Ecto neural progenitor cell (in vitro differentiated cells): ENCODE data around the gene EEF2K.
A peak's percentile ranks its signal among the peaks of the same experiment; 100 is the strongest.
"Not testable (repeated sequence)": the region's sequence is repeated elsewhere in the genome, so short reads cannot be mapped to it uniquely, and the experiment has no call there.

Experiments
- DNase-seq: peaks from one replicate; pipeline ENCODE4 v3.0.0-alpha.2; 2018; ENCODE audit warnings: low spot score

The EEF2K gene

DNA sequence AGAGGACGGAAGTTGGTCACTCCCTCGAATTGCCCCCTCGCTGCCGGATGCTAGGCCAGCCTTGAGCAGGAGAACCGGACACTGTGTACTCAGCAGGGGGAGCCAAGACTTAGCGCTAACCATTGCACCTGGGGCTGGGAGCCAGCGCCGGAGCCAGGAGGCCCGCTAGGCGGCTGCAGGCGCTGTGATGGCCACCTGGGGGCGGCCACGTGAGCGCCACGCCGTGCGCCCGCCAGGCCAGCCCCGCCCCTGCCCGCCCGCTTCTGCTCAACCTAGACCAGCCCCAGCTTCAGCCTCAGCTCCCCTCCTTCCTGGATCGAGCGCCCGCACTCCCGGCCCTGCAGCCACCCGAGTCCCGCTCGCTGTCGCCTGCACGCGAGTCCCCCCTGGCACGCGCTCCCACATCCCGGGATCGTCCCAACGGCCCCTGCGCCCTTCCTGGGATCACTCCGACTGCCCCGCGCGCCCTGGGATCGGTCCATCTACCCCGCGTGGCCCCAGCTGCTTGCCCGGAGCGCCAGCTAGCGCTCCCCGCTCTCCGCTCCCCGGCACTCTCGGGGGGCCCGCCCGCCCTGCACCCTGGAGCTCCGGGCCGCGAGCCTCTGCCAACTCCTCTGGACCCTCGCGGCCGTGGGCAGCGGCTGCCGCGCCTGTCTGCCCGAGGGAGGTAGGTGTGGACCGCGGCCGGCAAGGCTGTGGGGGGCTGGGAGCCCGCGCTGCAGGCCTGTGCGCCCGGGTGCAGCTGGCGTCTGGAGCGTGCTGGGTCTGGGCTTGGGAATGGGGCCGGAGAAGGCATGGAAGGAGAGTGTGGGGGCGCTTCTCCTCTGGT lies at the start of gene EEF2K:
Gene EEF2K, plus strand, starts transcription at position 266 of the 829 bp plus-strand sequence. CDS start 19,452 bp downstream, outside the sequence.
- DNase-seq: peak; percentile 93

DNA sequence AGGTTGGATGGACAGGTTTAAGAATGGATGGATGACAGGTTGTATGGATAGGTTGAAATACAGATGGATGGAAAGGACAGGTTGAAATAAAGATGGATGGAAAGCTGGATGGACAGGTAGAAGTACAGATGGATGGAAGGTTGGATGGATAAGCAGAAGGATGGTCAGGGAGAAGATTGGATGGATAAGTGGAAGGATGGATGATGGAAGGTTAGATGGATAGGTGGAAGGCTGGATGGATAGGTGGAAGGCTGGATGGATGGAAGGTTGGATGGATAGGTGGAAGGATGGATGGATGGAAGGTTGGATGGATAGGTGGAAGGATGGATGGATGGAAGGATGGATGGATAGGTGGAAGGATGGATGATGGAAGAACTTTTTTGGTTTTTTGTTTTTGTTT lies 44.7 kb upstream of the EEF2K start:
- DNase-seq: no peak

DNA sequence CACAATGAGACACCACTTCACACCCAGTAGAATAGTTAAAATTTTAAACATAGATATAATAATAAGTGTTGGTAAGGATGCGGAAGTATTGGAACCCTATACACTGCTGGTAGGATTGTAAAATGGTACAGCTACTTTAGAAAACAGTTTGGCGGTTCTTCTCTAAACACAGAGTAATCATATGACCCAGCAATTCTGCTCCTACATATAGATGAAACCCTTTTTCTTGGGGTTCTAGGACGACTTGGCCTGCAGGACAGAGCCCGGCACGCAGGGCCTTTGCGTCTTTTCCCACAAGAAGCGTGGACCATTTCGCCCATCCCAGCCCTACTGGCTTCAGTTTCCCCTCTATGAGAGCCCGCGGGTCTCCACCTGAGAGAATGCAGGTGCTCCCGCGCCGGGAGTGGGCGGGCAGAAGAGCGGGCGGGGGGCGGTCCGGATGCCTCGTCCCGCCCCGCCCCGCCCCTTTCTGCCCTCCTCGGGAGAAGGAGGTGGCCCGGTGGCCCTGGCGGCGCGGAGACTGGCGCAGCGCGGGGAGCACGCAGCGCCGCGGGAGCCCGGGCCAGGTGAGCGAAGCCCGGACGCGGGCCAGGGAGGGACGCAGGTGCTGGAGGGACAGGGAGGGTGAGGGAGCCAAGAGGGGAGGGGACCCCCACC lies 44.0 kb upstream of the EEF2K start, which contains the start of gene SDR42E2:
Gene SDR42E2, plus strand, starts transcription at position 508 of the 657 bp plus-strand sequence. CDS start 3,077 bp downstream, outside the sequence.
- DNase-seq: peak; percentile 60

DNA sequence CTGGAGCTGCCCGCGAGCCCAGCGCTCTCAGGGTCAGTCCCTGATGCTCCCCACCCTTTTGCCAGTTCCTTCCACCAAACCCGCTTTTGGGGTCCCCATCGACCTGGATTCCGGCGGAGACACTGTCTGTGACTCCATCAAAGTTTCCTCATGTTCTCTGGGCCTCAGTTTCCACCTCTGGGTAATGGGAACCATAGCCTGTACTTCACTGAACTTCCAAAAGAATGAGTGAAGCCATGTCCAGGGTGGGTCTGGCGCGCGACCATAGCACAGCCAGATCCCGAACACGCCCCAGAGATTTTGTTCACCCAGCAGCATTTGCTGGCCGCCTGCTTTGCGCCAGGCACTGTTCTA lies 43.4 kb upstream of the EEF2K start:
- DNase-seq: no peak

DNA sequence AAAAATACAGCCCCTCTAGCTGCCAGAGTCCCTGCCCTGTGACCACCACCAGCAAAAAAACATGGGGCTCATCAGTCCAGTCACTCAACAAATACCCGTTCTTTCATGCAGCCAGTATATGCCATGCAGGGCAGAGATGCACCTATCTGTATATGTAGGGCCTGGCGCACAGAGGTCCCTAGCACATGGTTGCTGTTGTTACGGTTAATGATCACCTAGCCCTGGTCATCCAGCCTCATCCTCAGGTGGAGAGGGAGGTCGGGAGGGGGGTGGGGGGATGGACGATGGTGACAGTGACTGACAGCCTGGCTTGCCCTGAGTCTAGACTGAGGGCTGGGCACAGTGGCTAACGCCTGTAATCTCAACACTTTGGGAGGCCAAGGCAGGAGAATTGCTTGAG lies 42.3 kb upstream of the EEF2K start:
- no peak for DNase-seq

DNA sequence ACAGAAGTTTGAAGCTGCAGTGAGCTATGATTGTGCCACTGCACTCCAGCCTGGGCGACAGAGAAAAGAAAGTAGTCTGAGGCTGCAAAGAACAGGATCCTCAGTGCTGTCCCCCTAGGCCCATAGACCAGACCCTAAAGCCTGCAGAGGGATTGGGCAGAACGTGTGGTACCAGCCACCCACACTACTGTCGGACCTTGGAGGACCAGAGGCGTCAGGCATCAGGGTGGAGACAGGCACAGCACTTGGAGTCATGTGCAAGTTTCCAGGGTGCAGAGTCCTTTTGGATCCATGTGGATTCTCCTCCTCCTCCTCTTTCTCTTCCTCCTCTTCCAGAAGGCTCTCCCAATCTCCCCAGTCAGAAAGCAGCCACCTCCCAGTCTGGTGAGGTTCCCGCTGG lies 41.6 kb upstream of the EEF2K start:
- DNase-seq: no peak

DNA sequence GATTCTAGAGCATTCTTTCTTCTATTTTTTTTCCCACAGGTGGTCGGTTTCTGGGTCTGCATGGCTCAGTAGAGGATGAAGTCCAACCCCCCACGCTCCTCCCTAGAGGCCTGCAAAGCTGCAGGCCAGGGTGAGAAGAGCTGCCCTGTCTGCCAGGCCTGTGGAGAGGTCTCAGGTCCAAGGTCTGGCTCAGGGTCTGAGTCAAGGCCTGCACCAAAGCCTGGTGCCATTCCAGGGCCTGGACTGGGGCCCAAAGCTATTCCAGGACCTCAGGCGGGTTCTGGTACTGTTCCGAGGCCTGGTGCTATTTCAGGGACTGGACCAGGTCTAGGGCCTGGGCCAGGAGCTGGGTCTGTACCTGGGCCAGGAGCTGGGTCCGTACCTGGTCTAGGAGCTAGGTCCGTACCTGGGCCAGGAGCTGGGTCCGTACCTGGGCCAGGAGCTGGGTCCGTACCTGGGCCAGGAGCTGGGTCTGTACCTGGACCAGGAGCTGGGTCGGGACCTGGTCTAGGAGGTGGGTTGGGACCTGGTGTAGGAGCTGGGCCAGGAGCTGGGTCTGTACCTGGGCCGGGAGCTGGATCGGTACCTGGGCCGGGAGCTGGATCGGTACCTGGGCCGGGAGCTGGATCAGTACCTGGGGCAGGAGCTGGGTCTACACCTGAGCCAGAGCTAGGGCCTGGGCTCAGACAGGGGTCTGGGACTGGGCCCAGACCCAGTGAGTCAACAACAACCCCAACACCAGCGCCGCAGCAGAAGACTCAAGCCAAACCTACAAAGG lies 40.4 kb upstream of the EEF2K start:
- no peak for DNase-seq

DNA sequence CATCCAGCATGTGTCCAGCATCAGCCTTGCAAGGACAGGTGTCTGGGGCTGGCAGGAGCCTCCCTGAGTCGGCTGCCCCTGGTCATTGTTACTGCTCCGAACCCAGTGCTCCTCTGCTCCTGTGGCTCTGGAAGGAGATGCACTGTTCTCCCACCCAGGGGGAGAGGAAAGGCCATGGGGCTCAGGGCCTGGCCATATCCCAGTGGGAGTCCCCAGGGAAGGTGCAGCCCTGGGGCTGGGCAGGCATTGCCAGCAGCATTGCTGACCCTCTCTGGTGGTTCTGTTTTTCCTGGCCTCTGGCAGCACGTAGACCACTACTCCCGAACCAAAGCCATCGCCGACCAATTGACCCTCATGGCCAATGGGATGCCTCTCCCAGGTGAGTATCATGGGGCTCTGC lies 34.1 kb upstream of the EEF2K start:
- no peak for DNase-seq

DNA sequence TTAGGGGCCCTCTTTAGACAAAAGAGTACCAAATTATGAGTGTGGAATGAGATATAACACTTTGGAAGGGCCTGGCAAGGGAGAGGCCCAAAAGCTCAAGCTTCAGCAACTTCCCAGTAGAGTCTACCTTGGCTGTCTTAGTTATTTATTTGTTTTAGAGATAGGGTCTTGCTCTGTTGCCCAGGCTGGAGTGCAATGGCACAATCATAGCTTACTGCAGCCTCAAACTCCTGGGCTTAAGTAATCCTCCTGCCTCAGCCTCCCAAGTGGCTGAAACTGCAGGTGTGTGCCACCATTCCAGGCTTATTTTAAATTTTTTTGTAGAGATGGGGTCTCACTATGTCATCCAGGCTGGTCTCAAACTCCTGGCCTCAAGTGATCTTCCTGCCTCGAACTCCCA lies 33.4 kb upstream of the EEF2K start:
- not testable (repeated sequence) for DNase-seq

DNA sequence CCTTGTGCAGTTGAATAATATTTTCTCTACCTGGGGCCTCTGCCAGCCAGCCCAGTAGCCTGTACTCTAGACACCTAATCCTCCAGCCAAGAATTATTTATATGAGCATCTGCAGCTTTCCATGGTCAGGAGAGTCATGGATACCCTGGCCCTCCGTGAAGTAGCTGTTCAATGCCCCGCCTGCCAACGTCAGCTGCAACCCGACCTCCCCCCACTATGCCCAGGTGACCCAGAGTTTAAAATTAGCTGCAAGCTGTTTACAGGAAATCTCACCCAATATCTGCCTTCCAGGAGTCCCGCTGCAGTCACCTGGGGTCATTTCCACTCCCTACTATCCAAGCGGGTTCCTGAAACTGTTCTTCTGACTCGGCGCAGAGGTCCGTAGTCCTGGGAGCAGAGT lies 31.4 kb upstream of the EEF2K start:
- no peak for DNase-seq

DNA sequence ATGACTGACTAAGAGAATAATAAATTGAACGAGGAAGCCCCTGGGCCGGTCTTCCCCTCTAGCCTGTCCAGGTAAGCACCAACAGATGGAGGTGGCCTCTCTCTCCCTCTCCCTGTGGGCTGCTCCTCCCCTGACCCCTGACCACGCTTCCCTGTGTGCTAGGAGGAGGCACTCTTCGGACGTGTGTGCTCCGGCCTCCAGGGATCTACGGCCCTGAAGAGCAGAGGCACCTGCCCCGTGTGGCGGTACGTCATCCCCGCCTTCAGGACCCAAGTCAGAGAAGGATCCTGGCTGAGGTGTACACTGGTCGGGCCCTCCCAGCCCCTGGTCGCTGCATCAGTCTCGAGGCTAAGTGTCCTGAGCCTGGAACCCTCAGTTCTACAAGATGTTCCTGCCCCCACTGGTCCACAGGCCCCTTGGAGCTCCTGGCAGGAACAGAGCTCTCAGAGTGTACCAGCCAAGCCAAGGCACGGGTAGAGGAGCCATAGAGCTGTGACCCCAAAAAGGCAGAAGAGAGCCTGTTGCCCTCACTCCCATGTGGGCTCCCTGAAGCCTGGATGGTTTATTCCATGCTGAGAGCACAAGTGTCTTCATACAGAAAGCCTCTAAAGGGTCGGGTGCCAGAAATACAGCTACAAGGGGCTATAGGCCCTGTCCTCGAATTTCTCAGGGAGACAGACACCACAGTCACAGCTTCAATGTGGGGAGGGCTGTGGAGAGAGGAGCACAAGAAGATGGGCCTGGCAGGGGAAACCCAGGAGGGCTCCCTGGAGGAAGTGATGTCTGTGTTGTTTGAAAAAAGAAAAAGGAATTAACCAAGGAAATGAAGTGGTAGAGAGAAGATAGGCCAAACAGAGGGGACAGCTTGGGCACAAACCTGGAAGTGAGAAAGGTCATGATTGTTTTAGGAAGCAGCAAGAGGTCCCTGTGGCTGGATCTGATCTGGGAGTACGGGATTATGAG lies 27.8 kb upstream of the EEF2K start:
- no peak for DNase-seq

DNA sequence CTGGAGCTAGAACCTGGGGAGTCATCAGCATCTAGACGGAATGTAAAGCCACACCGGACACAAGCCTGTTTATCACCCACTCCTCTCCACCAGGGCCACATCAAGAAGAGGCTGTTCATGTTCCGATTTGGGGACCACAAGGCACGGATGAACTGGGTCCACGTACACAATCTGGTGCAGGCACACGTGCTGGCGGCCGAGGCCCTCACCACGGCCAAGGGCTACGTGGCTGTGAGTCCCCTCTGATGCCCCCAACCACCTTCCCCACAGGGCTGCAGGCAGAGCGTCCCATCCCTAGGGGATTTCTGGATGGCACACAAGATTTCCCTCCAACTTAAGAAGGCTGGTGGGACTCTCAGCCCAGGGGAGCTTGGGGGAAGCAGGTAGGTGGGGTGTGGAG lies 24.7 kb upstream of the EEF2K start:
- DNase-seq: no peak

DNA sequence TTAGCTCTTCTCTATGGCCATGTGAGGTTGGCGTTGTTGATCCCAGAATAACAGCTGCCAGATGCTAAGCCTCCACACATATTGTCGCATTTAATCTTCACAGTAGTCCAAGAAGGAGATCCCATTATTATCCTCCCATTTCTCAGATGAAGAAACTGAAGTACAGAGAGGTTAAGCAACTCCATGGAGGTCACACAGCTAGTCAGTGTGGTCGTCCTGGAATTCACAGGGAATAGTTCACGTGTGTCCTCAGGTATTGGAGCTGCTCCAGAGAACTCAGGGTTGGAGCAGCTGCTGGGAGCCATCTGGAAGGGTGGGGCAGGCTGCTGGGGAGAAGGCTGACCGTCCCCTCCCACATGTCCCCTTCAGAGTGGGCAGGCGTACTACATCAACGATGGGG lies 24.2 kb upstream of the EEF2K start:
- no peak for DNase-seq

DNA sequence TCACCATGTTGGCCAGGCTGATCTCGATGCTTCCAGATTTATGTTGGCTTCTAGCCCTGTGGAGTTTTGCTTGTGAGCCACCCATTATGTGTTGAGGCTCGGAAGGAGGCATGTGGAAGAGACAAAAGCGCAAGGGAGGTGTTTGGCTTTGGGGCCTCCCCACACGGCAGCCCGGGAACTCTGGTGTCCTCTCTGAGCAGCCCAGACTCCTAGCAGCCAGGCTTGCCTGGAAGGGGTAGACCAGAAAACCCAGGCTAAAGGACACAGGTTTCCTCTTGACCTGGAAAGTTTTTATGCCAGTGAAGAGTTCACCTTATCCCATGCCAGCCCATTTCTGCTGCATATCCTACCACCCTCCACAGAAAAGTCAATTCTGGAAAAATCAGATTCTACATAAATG lies 22.7 kb upstream of the EEF2K start:
- no peak for DNase-seq

DNA sequence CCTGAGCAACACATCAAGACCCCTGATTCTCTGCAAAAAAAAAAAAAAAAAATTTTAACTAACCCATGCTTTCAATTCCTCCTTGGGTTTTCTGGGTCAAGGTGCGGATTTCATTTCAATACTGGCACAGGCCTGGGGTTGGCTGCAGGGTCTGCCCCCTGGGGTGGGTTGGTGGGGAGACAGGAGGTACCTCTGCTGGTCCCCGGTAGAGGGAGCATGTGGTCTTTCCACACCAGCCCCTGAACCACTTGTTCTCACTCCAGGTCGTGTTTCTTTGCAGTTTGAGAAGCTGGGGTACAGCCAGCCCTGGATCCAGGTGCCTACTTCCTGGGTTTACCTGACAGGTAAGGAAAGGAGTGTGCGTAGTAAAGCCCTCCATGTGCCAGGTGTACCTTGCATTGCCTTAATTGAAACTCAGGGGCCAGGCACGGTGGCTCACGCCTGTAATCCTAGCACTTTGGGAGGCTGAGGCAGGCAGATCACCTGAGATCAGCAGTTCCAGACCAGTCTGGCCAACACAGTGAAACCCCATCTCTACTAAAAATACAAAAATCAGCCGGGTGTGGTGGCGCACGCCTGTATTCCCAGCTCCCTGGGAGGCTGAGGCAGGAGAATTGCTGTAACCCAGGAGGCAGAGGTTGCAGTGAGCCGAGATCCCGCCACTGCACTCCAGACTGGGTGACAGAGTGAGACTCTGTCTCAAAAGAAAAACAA lies 22.0 kb upstream of the EEF2K start:
- DNase-seq: no peak

DNA sequence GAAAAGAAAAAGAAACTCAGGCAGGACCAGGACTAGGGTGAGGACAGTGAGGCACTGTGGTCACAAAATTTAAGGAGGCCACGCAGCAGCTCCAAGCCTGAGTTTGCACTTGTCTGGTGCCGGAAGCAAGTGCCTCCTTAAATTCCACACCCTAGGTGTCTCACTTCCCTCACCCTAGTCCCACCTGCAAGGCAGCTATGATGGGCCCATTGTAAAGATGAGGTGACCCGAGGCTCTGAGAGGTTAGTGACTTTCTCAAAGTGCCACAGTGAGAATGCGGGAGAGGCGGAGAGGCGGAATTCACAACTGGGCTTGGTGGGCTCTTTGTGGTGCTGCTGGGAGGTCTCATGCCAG lies 21.5 kb upstream of the EEF2K start:
- no peak for DNase-seq

DNA sequence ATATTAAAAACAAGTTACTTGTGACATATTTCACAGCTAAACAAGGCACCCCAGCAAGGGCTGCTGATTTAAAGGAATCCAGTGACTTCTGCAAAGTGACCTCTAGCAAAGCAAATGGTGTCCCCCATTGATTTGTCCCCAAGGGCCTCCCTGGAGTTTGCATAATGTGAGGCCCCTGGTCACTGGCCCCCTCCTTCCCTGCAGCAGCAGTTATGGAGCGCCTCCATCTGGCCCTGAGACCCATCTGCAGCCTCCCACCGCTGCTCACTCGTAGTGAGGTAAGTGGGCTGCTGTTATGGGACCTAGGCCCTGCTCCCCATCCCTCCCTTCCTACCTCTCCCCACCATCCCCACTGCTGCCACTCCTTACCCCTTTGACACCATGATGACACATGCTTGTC lies 19.6 kb upstream of the EEF2K start:
- peak; percentile 66 for DNase-seq

DNA sequence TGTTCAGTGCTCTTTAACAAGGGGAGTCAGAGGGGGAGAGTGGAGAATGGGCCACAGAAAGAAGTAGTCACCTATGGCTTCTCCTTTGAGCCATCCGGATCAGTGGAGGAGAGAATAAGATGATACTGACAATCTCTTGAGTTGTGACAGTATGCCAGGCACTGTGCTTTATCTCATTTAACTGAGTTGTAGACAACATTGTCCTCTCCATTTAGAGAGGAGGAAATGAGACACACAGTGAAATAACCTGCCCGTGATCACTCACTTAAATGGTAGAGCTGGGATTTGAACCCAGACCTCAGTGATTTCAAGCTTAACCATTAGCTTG lies 17.8 kb upstream of the EEF2K start:
- DNase-seq: no peak

DNA sequence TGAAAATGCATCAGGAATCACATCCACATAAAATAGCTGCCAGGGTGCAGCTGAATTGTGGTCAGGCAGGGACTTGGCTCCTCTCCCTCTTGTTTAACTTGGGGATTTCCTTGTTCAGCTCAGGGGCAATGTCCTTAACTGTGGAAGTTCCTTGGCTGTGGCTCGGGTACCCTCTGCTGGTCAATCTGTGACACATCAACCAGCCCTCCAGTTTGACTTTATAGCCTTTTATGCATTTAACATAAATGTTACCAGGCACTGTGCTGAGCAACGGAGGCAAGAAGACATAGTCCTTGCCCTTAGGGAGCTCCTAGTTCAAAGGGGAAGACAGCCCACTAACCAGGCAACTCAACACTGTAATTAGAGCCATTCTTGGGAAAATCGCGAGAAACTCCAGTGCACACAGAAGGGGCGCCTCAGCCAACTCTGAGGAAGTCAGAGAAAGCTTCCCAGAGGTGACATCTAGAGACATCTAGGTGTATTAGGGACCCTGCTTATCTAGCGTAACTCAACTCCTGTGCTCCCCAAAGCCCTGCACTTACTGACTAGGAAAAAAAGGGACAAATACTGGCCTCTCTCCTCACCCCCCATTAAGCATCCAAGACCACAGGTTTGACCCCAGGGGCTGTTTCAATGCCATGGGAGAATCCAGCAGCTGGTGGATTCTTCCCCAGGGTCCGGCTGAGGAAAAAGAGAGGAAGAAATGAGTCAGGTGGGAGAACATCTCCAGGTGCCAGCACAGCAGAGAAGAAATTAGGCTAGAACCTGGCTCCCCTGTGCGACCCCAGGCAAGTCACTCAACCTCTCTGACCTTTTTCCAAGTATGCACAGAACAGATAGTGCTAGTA lies 17.3 kb upstream of the EEF2K start:
- DNase-seq: peak; percentile 70

DNA sequence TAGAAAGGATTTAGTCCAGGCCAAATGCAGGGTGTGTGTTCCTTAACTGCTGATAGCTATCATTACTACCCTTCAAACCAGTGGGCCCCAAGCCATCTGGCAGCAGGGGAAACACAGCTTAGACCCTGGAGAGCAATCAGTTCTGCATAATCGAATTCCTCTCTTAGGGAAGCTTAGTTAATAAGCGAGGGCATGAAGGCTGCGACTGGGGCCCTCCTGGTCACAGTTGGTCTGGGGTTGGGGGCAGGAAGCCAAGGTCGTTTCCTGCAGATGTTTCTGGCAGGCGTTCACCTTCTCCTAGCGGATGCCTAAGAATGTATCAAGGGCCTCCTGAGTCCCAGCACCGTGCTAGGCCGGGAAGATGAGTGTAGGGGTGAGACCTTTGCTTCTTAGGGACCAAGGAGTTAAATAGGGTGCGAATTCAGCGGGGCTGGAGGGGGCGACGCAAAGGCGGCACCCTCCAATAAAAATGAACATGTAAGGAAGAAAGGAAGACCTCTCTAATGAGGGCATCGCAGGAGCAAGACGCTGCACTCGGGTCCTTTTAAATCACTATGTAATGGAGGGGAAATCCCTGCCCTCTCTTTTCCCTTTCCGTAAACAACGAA lies 16.5 kb upstream of the EEF2K start:
- no peak for DNase-seq
